ENCODE results near the gene HIVEP2.

HIVEP2 gene

DNA sequence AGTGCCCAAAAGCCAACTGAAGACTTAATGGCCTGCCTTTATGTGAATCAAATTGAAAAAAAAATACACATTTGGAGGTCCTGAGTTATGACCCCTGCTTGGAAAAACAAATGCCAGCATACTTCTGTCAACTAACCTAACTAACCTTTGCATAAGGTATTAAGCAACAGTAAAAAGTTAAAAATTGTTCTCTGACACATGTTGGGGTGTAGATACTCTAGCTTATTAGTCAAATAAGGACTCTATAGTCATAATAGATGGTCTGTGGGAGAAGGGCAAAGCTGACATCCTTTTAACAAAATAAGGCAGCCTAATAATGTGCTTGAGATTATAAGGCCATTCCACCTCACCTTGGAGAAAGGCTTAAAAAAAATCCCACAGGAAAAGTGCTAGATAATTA is 140.5 kb downstream of the HIVEP2 start:
- no peak overlapping the region for H2AK5ac ChIP-seq (ENCODE audit: low read length)
- no peaks in the 10 kb centered on the region for H3K27me3 ChIP-seq (ENCODE audit: insufficient read depth, low read length, poor library complexity)
- H3K79me2 ChIP-seq (ENCODE audit: control insufficient read depth, insufficient read depth, low read length) = no peaks in the 10 kb centered on the region
- no peak overlapping the region for H4K8ac ChIP-seq (ENCODE audit: low read depth, low read length)
- no peak overlapping the region for H3K4me3 ChIP-seq (ENCODE audit: low read length)
- H3K23ac ChIP-seq (ENCODE audit: low read length) = no peak overlapping the region
- H3K4me2 ChIP-seq (ENCODE audit: low read length) = no peak overlapping the region
- no peak overlapping the region for H2BK15ac ChIP-seq (replicated peaks; ENCODE audit: low read depth)
- H3K36me3 ChIP-seq (ENCODE audit: control insufficient read depth, insufficient read depth, low read length) = no peaks in the 10 kb centered on the region
- H3K18ac ChIP-seq (ENCODE audit: low read length) = no peak overlapping the region
- no peak for DNase-seq
- H3K4ac ChIP-seq (ENCODE audit: low read depth, low read length) = no peak overlapping the region
- peaks cover 2% of the 10 kb centered on the region for H3K4me1 ChIP-seq (ENCODE audit: control insufficient read depth, low read depth, low read length)
- H3K9ac ChIP-seq (ENCODE audit: low read length) = no peak overlapping the region
- H4K5ac ChIP-seq (ENCODE audit: low read length) = no peak overlapping the region
- H2BK5ac ChIP-seq (ENCODE audit: low read length) = no peak overlapping the region
- H3K79me1 ChIP-seq (ENCODE audit: low read length) = no peaks in the 10 kb centered on the region
- no peak overlapping the region for H3K56ac ChIP-seq (ENCODE audit: low read length)
- H3K27ac ChIP-seq (ENCODE audit: low read depth, low read length) = no peak overlapping the region
- no peak overlapping the region for H2BK120ac ChIP-seq (ENCODE audit: low read depth, low read length)

DNA sequence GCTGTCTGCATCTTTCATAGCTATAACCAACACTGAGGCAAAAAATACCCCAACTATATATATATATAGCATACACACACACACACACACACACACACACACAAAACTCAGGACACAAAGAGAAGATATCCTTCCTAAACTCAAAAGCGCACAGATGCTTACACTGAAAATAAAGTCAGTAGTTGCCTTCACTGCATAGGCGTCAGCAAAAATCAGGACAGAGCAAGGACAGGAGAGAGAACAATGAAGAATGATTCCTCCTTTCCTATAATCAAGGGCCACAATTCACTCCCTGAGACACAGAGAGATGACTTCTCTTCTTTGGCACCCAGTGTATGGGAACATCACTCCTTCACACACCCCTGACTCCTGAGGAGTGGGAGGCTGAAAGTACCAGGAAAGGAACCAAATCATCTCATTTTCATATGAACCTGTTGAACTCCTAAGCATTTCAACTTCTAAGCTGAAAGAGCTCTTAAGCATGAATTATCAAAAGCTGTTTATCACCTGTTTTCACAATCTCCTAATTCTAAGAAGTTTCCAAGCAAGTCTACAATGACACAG is 141.4 kb downstream of the HIVEP2 start:
- no peak overlapping the region for H3K56ac ChIP-seq (ENCODE audit: low read length)
- no peak overlapping the region for H4K8ac ChIP-seq (ENCODE audit: low read depth, low read length)
- no peak overlapping the region for H2AK5ac ChIP-seq (ENCODE audit: low read length)
- H3K4me3 ChIP-seq (ENCODE audit: low read length) = no peak overlapping the region
- H2BK120ac ChIP-seq (ENCODE audit: low read depth, low read length) = no peak overlapping the region
- no peak overlapping the region for H3K27ac ChIP-seq (ENCODE audit: low read depth, low read length)
- no peaks in the 10 kb centered on the region for H3K79me2 ChIP-seq (ENCODE audit: control insufficient read depth, insufficient read depth, low read length)
- H3K18ac ChIP-seq (ENCODE audit: low read length) = no peak overlapping the region
- WGBS (ENCODE audit: extremely low coverage, insufficient coverage, low lambda C conversion rate) = no CpG with 5 or more reads among the region's 2 CpGs
- no peak overlapping the region for H3K4me2 ChIP-seq (ENCODE audit: low read length)
- no peaks in the 10 kb centered on the region for H3K36me3 ChIP-seq (ENCODE audit: control insufficient read depth, insufficient read depth, low read length)
- no peak overlapping the region for H2BK5ac ChIP-seq (ENCODE audit: low read length)
- no peaks in the 10 kb centered on the region for H3K79me1 ChIP-seq (ENCODE audit: low read length)
- peaks cover 2% of the 10 kb centered on the region for H3K4me1 ChIP-seq (ENCODE audit: control insufficient read depth, low read depth, low read length)
- no peak overlapping the region for H3K4ac ChIP-seq (ENCODE audit: low read depth, low read length)
- H2BK15ac ChIP-seq (replicated peaks; ENCODE audit: low read depth) = no peak overlapping the region
- H3K9ac ChIP-seq (ENCODE audit: low read length) = no peak overlapping the region
- H4K5ac ChIP-seq (ENCODE audit: low read length) = no peak overlapping the region
- no peak for DNase-seq
- H3K27me3 ChIP-seq (ENCODE audit: insufficient read depth, low read length, poor library complexity) = no peaks in the 10 kb centered on the region
- no peak overlapping the region for H3K23ac ChIP-seq (ENCODE audit: low read length)

DNA sequence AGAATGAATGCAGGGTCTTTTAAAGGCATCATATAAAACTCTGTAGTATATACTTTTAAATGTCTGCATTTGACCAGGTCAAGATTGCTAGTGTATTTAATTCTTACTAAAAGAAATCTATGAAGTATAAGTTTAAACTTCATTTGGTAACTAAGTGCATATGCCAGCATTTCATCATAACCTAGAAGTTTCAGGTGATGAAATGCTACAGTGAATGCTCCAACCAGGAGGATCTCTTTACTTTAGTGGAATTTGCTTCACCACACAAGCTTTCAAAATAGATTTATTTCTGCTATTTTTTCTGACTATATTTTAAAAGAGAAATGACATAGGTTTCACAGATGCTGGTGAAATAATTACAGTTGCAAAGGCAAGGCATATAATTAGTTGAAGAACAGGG is 141.9 kb downstream of the HIVEP2 start:
- Histone ChIP-seq H3K4me1 (ENCODE audit: control insufficient read depth, low read depth, low read length) (peaks cover 2% of the 10 kb centered on the region), H2AK5ac (ENCODE audit: low read length) (no peak overlapping the region), H3K9ac (ENCODE audit: low read length) (no peak overlapping the region), H3K56ac (ENCODE audit: low read length) (no peak overlapping the region), H3K27me3 (ENCODE audit: insufficient read depth, low read length, poor library complexity) (no peaks in the 10 kb centered on the region), H2BK120ac (ENCODE audit: low read depth, low read length) (no peak overlapping the region), H3K23ac (ENCODE audit: low read length) (no peak overlapping the region), H3K36me3 (ENCODE audit: control insufficient read depth, insufficient read depth, low read length) (no peaks in the 10 kb centered on the region), H3K4ac (ENCODE audit: low read depth, low read length) (no peak overlapping the region), H2BK15ac (replicated peaks; ENCODE audit: low read depth) (no peak overlapping the region), H3K79me1 (ENCODE audit: low read length) (no peaks in the 10 kb centered on the region), H3K79me2 (ENCODE audit: control insufficient read depth, insufficient read depth, low read length) (no peaks in the 10 kb centered on the region), H3K4me2 (ENCODE audit: low read length) (no peak overlapping the region), H4K8ac (ENCODE audit: low read depth, low read length) (no peak overlapping the region), H4K5ac (ENCODE audit: low read length) (no peak overlapping the region), H3K27ac (ENCODE audit: low read depth, low read length) (no peak overlapping the region), H2BK5ac (ENCODE audit: low read length) (no peak overlapping the region), H3K18ac (ENCODE audit: low read length) (no peak overlapping the region), H3K4me3 (ENCODE audit: low read length) (no peak overlapping the region)
- no peak for DNase-seq

DNA sequence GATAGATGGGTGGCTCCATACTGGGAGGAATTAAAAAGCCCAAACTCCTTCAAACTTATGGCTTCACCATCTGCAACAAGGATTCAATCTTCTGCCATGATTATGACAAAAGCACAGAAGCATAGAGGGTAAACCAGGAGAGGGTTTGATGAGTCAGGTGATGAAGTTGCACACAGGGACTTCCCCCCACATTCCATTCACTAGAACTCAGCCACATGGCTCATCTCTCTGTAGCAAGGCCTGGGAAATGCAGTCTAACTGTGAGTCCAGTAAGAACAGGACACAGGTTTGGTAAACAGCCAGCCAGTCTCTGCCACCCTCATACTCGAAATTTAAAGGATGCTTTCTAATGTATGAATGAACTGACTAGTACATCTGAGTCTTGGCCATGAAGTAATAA is 142.9 kb downstream of the HIVEP2 start:
- no peak overlapping the region for H3K56ac ChIP-seq (ENCODE audit: low read length)
- H3K36me3 ChIP-seq (ENCODE audit: control insufficient read depth, insufficient read depth, low read length) = no peaks in the 10 kb centered on the region
- no peak overlapping the region for H3K9ac ChIP-seq (ENCODE audit: low read length)
- no peaks in the 10 kb centered on the region for H3K79me2 ChIP-seq (ENCODE audit: control insufficient read depth, insufficient read depth, low read length)
- no peak overlapping the region for H4K5ac ChIP-seq (ENCODE audit: low read length)
- H3K4me1 ChIP-seq (ENCODE audit: control insufficient read depth, low read depth, low read length) = peaks cover 2% of the 10 kb centered on the region
- H2BK15ac ChIP-seq (replicated peaks; ENCODE audit: low read depth) = no peak overlapping the region
- H3K18ac ChIP-seq (ENCODE audit: low read length) = no peak overlapping the region
- H3K23ac ChIP-seq (ENCODE audit: low read length) = no peak overlapping the region
- DNase-seq = peak; percentile 85
- H2BK5ac ChIP-seq (ENCODE audit: low read length) = no peak overlapping the region
- no peak overlapping the region for H3K4me2 ChIP-seq (ENCODE audit: low read length)
- no peak overlapping the region for H3K27ac ChIP-seq (ENCODE audit: low read depth, low read length)
- no peak overlapping the region for H3K4ac ChIP-seq (ENCODE audit: low read depth, low read length)
- no CpG with 5 or more reads among the region's 1 CpG for WGBS (ENCODE audit: extremely low coverage, insufficient coverage, low lambda C conversion rate)
- no peak overlapping the region for H4K8ac ChIP-seq (ENCODE audit: low read depth, low read length)
- no peaks in the 10 kb centered on the region for H3K27me3 ChIP-seq (ENCODE audit: insufficient read depth, low read length, poor library complexity)
- H2BK120ac ChIP-seq (ENCODE audit: low read depth, low read length) = no peak overlapping the region
- H3K4me3 ChIP-seq (ENCODE audit: low read length) = no peak overlapping the region
- H3K79me1 ChIP-seq (ENCODE audit: low read length) = no peaks in the 10 kb centered on the region
- H2AK5ac ChIP-seq (ENCODE audit: low read length) = peak overlapping the region; percentile 29

DNA sequence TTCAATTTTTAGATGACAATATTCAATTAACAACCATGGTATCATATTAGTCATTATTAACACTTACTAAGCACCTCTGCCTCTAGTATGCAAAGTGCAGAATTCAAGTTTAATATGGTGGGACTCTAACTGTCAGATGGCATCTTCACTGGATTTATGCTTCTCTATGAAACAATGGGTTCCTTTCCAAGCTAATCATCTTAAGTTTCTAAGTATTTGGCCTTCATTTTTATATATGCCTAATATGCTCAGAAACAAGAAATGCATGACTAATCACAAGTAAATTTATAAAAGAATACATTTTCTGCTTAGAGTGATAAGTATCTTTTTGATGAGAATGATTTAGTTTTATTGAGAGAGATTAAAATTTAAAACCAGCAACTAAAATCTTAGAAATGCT is 144.7 kb downstream of the HIVEP2 start:
- Histone ChIP-seq H3K23ac (ENCODE audit: low read length) (no peak overlapping the region), H3K4ac (ENCODE audit: low read depth, low read length) (no peak overlapping the region), H2BK15ac (replicated peaks; ENCODE audit: low read depth) (no peak overlapping the region), H3K79me2 (ENCODE audit: control insufficient read depth, insufficient read depth, low read length) (no peaks in the 10 kb centered on the region), H3K18ac (ENCODE audit: low read length) (no peak overlapping the region), H4K8ac (ENCODE audit: low read depth, low read length) (no peak overlapping the region), H3K56ac (ENCODE audit: low read length) (no peak overlapping the region), H3K79me1 (ENCODE audit: low read length) (no peaks in the 10 kb centered on the region), H2AK5ac (ENCODE audit: low read length) (no peak overlapping the region), H3K27me3 (ENCODE audit: insufficient read depth, low read length, poor library complexity) (no peaks in the 10 kb centered on the region), H3K9ac (ENCODE audit: low read length) (no peak overlapping the region), H3K4me1 (ENCODE audit: control insufficient read depth, low read depth, low read length) (peaks cover 2% of the 10 kb centered on the region), H2BK5ac (ENCODE audit: low read length) (no peak overlapping the region), H3K36me3 (ENCODE audit: control insufficient read depth, insufficient read depth, low read length) (no peaks in the 10 kb centered on the region), H3K4me2 (ENCODE audit: low read length) (no peak overlapping the region), H4K5ac (ENCODE audit: low read length) (no peak overlapping the region), H3K27ac (ENCODE audit: low read depth, low read length) (no peak overlapping the region), H2BK120ac (ENCODE audit: low read depth, low read length) (no peak overlapping the region), H3K4me3 (ENCODE audit: low read length) (no peak overlapping the region)
- no peak for DNase-seq

DNA sequence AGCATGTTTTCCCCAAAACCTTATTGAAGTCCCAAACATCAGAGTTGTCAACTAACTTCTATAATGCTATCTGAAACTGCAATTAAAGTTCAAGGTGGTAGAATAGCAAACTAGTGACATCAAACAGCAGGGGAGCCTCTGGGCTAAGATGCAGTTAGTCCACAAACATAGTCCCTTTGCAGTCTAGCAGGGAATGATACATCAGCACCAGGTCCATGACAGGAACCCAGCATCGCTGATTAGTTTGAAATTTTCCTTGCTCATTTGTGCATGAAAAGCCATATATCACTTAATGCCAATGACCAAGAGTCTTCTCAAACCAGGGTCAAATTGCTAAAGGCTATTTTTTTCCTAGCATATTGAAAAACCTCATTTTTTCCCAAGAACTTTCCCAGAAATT is 145.3 kb downstream of the HIVEP2 start:
- H3K18ac ChIP-seq (ENCODE audit: low read length) = no peak overlapping the region
- no peak overlapping the region for H2BK5ac ChIP-seq (ENCODE audit: low read length)
- H3K79me1 ChIP-seq (ENCODE audit: low read length) = no peaks in the 10 kb centered on the region
- peaks cover 2% of the 10 kb centered on the region for H3K4me1 ChIP-seq (ENCODE audit: control insufficient read depth, low read depth, low read length)
- H3K4me2 ChIP-seq (ENCODE audit: low read length) = no peak overlapping the region
- no peaks in the 10 kb centered on the region for H3K27me3 ChIP-seq (ENCODE audit: insufficient read depth, low read length, poor library complexity)
- no peak overlapping the region for H2BK120ac ChIP-seq (ENCODE audit: low read depth, low read length)
- no peak overlapping the region for H3K4me3 ChIP-seq (ENCODE audit: low read length)
- no peak overlapping the region for H3K9ac ChIP-seq (ENCODE audit: low read length)
- no peak overlapping the region for H3K4ac ChIP-seq (ENCODE audit: low read depth, low read length)
- H2AK5ac ChIP-seq (ENCODE audit: low read length) = no peak overlapping the region
- no peak overlapping the region for H2BK15ac ChIP-seq (replicated peaks; ENCODE audit: low read depth)
- no peak overlapping the region for H4K5ac ChIP-seq (ENCODE audit: low read length)
- H3K79me2 ChIP-seq (ENCODE audit: control insufficient read depth, insufficient read depth, low read length) = no peaks in the 10 kb centered on the region
- no CpG with 5 or more reads among the region's 1 CpG for whole genome bisulfite sequencing (ENCODE audit: extremely low coverage, insufficient coverage, low lambda C conversion rate)
- H3K36me3 ChIP-seq (ENCODE audit: control insufficient read depth, insufficient read depth, low read length) = no peaks in the 10 kb centered on the region
- H3K56ac ChIP-seq (ENCODE audit: low read length) = no peak overlapping the region
- no peak overlapping the region for H4K8ac ChIP-seq (ENCODE audit: low read depth, low read length)
- no peak overlapping the region for H3K23ac ChIP-seq (ENCODE audit: low read length)
- no peak overlapping the region for H3K27ac ChIP-seq (ENCODE audit: low read depth, low read length)
- DNase-seq = no peak
